GM12878 (cell line): Measurements from ENCODE around the gene PRKCG. TPM values are rescaled to one million over a fixed set of nuclear protein-coding genes. Genes with fewer than 3 reads are reported as not detected.

ENCODE experiments used
- ASH2L ChIP-seq: fragments of 300-600, 200-600 bp; sonication (generic); IDR thresholded peaks from 2 replicates; pipeline ENCODE4 v1.6.1; 2017; ENCODE audit warnings: low read depth, mild to moderate bottlenecking, borderline replicate concordance
- ATF3 ChIP-seq: IDR thresholded peaks from 2 replicates; pipeline ENCODE4 v1.6.1; 2011; ENCODE audit warnings: low read depth, mild to moderate bottlenecking, low read length, moderate library complexity, borderline replicate concordance; ENCODE audit errors: extremely low read depth
- CBFB ChIP-seq: IDR thresholded peaks from 2 replicates; pipeline ENCODE4 v1.6.1; 2016; ENCODE audit warnings: antibody characterized with exemption, low read depth
- E2F4 ChIP-seq: IDR thresholded peaks from 2 replicates; pipeline ENCODE4 v1.6.1; 2012; ENCODE audit warnings: low read depth, low read length, improper control_type of control experiment
- LARP7 ChIP-seq: fragments of 450-650 bp; IDR thresholded peaks from 2 replicates; pipeline ENCODE4 v1.6.1; 2017; ENCODE audit warnings: mild to moderate bottlenecking
- NKRF ChIP-seq: fragments of 450-650 bp; conservative IDR thresholded peaks from 2 replicates; pipeline ENCODE4 v1.6.1; 2017; ENCODE audit warnings: mild to moderate bottlenecking, moderate library complexity
- SPI1 ChIP-seq: IDR thresholded peaks from 2 replicates; pipeline ENCODE4 v1.6.1; 2011; ENCODE audit warnings: low read depth, mild to moderate bottlenecking, low read length, moderate library complexity, borderline replicate concordance; ENCODE audit not compliant: insufficient read depth
- ZNF217 ChIP-seq: fragments of 450-650 bp; IDR thresholded peaks from 2 replicates; pipeline ENCODE4 v1.6.1; 2017; ENCODE audit warnings: antibody characterized with exemption, mild to moderate bottlenecking
- polyA plus RNA-seq, 11 experiments: library from polyadenylated mRNA; depleted of rRNA in 4 of 11; unstranded in 6 of 11; stranded (reverse) in 5 of 11; fragments of >200 nt; fragmentation: Nextera tagmentation in 4 of 11; fragmentation: Illumina TruSeq in 1 of 11; extraction: Ambion mirVana in 4 of 11; extraction: Trizol in 1 of 11; gene quantifications; 1 replicate in 1 of 11; 2 replicates in 10 of 11; pipeline versions ENCODE4 v1.2.1 to v1.2.3, GENCODE V29; 2011 to 2016; ENCODE audit warnings: inconsistent platforms in 2 of 11, missing spikeins in 2 of 11, low read depth in 1 of 11
- total RNA-seq, 4 experiments: library from RNA; depleted of rRNA in 3 of 4; stranded (reverse); fragments of >200 nt in 3 of 4; fragmentation: Illumina TruSeq in 1 of 4; extraction: Trizol in 1 of 4; gene quantifications; 2 replicates each; pipeline versions ENCODE4 v1.2.1 to v1.2.3, GENCODE V29; 2013 to 2021

PRKCG gene
- total and polyA plus RNA-seq, 10 of the 15 experiments (the other 5 are each of a cell fraction or from before 2014, with no cell fraction given), result not detected

GRCh38 chr19:53875602-53876325 is 6.2 kb upstream of the PRKCG start (continued):
- TF ChIP-seq CBFB (no peak), ZNF217 (no peak), E2F4 (no peak), LARP7 (no peak), ATF3 (no peak), SPI1 (no peak), NKRF (no peak), ASH2L (no peak)
